Measurements from ENCODE around the gene SIPA1L3. TPM values are rescaled to one million over a fixed set of nuclear protein-coding genes. Genes with fewer than 3 reads are reported as not detected.

SIPA1L3 gene
- total and polyA plus RNA-seq, 9 of the 15 experiments (the other 6 are each of a cell fraction or from before 2014, with no cell fraction given) = 0.01 to 6.1 (median 2.5) TPM

- TF ChIP-seq ZNF609 (CRISPR knock-in tag; IDR thresholded peaks at IDR 0.05; ENCODE audit: borderline replicate concordance) (peak; percentile 91; the same call in 1 of the 2 replicates), MIER1 (IDR thresholded peaks at IDR 0.05; ENCODE audit: low read depth) (no peak), ZNF668 (CRISPR knock-in tag; IDR thresholded peaks at IDR 0.05) (peak; percentile 40; the same call in 1 of the 2 replicates), SP2 (IDR thresholded peaks at IDR 0.05; ENCODE audit: extremely low read depth, low read depth, low read length, poor library complexity, severe bottlenecking) (no peak), ZNF347 (CRISPR knock-in tag; IDR thresholded peaks at IDR 0.05; ENCODE audit: low read depth) (no peak), NEUROD1 (IDR thresholded peaks at IDR 0.05; ENCODE audit: borderline replicate concordance, low read depth, low read length, partially characterized antibody) (peak; percentile 36), ZNF584 (CRISPR knock-in tag; IDR thresholded peaks at IDR 0.05; ENCODE audit: low read depth) (peak; percentile 69; the same call in 1 of the 2 replicates), RNF219 (CRISPR knock-in tag; IDR thresholded peaks at IDR 0.05) (no peak), CBFA2T3 (IDR thresholded peaks at IDR 0.05) (peak; percentile 99), PKNOX1 (IDR thresholded peaks at IDR 0.05) (no peak; the same call in 1 of the 2 replicates), SMAD1 (IDR thresholded peaks at IDR 0.05; ENCODE audit: low read depth, low read length, partially characterized antibody) (no peak), MCM2 (IDR thresholded peaks at IDR 0.05; ENCODE audit: low read depth) (no peak), GTF2B (IDR thresholded peaks at IDR 0.05; ENCODE audit: extremely low read depth, insufficient read length) (no peak), MLX (CRISPR knock-in tag; conservative IDR thresholded peaks at IDR 0.05) (no peak), ZNF280B (CRISPR knock-in tag; IDR thresholded peaks at IDR 0.05) (no peak)
These were observed 215.5 kb downstream of the SIPA1L3 start (continued) for GRCh38 chr19:38122402-38123093.

Data from K562 (cell line).